Erythroblast (primary cell): ENCODE measurements around the gene CEP192.

ENCODE experiments used
- GATA1 ChIP-seq: IDR thresholded peaks from 2 replicates; pipeline ENCODE4 v1.6.1; 2011; ENCODE audit warnings: low read depth, mild to moderate bottlenecking, control low read depth, low read length, moderate library complexity
- POLR2A ChIP-seq: IDR thresholded peaks from 2 replicates; pipeline ENCODE4 v1.6.1; 2011; ENCODE audit warnings: mild to moderate bottlenecking, low read length

GRCh38 chr18:13120255-13120654 is 129.1 kb downstream of the CEP192 start:
- TF ChIP-seq POLR2A (no peak), GATA1 (no peak)
